Lower leg skin (tissue), 3 donors: ENCODE data around the gene RNF157.

ENCODE experiments used
- CTCF ChIP-seq, 3 donors: fragments of 450-650 bp; IDR thresholded peaks; one replicate each; pipeline ENCODE4 v1.5.1; 2016; ENCODE audit warnings: antibody characterized with exemption in 3 of 3, mild to moderate bottlenecking in 3 of 3, moderate library complexity in 2 of 3
- POLR2A ChIP-seq, 2 donors: fragments of 450-650 bp; IDR thresholded peaks; one replicate each; pipeline ENCODE4 v1.6.1; 2016 to 2017; ENCODE audit warnings: antibody characterized with exemption in 2 of 2, mild to moderate bottlenecking in 1 of 2, moderate library complexity in 1 of 2

GRCh38 chr17:76178124-76178523 lies 62.2 kb downstream of the RNF157 start:
- no peak for TF ChIP-seq CTCF (IDR thresholded peaks at IDR 0.05)
- no peak for TF ChIP-seq POLR2A (IDR thresholded peaks at IDR 0.05)
